ENCODE results near the gene ANKRD12.

The ANKRD12 gene

GRCh38 chr18:9106800-9107584, 29.6 kb upstream of the ANKRD12 start:
- no peak overlapping the region for H3K23ac ChIP-seq (ENCODE audit: low read depth, low read length, poor library complexity)
- H3K14ac ChIP-seq (ENCODE audit: low read length), result no peak overlapping the region
- no peaks in the 10 kb centered on the region for H3K27me3 ChIP-seq (ENCODE audit: control insufficient read depth in 3 of 3, insufficient read depth in 3 of 3, low read depth in 1 of 3, low read length in 3 of 3)
- no peak overlapping the region for H3K27ac ChIP-seq (replicated peaks; ENCODE audit: low read length)
- WGBS, 2 donors (ENCODE audit: extremely low coverage in 2 of 2, insufficient read length in 2 of 2, insufficient replicate concordance in 1 of 2), result no CpG with 5 or more reads among the region's 4 CpGs
- H2BK5ac ChIP-seq (ENCODE audit: low read length), result no peak overlapping the region
- peaks cover 1 to 71% of the 10 kb centered on the region in 2 donors for H3K36me3 ChIP-seq (replicated peaks in 1 of 2; ENCODE audit: control insufficient read depth in 2 of 2, insufficient read depth in 2 of 2, low read length in 2 of 2)
- no peak overlapping the region for H2BK12ac ChIP-seq (ENCODE audit: low read length)
- no peak overlapping the region for H3K18ac ChIP-seq (ENCODE audit: low read length)
- H3K79me1 ChIP-seq (ENCODE audit: low read depth, low read length), result no peaks in the 10 kb centered on the region
- no peak overlapping the region for H3K4ac ChIP-seq (ENCODE audit: low read length)
- DNase-seq (ENCODE audit: low spot score), result no peak
- H4K91ac ChIP-seq (ENCODE audit: low read depth, low read length, poor library complexity), result no peak overlapping the region
- H4K8ac ChIP-seq (ENCODE audit: low read depth, low read length), result no peak overlapping the region
- no peak overlapping the region for H3K4me2 ChIP-seq (ENCODE audit: insufficient read depth, low read length, poor library complexity, severe bottlenecking)
- H2AFZ ChIP-seq (ENCODE audit: low read length), result no peak overlapping the region
- no peak overlapping the region for H3K4me3 ChIP-seq (ENCODE audit: low read length in 2 of 2)
- peaks cover 0 to 5% of the 10 kb centered on the region in 2 donors for H3K9me3 ChIP-seq (replicated peaks in 1 of 2; ENCODE audit: control insufficient read depth in 2 of 2, insufficient read depth in 1 of 2, low read depth in 1 of 2, low read length in 2 of 2)
- H2AK5ac ChIP-seq (ENCODE audit: low read depth, low read length), result no peak overlapping the region
- H3K4me1 ChIP-seq (ENCODE audit: control insufficient read depth in 2 of 2, insufficient read depth in 1 of 2, low read depth in 1 of 2, low read length in 2 of 2), result peaks cover 6 to 25% of the 10 kb centered on the region in 2 donors
- H2BK120ac ChIP-seq (ENCODE audit: low read depth, low read length), result no peak overlapping the region
- H2BK15ac ChIP-seq (ENCODE audit: low read length), result no peak overlapping the region
- no peak overlapping the region for H3K9ac ChIP-seq (ENCODE audit: low read depth, low read length, poor library complexity)

- DNase-seq (ENCODE audit: low spot score), result no peak
- Histone ChIP-seq H3K27me3 (ENCODE audit: control insufficient read depth in 3 of 3, insufficient read depth in 3 of 3, low read depth in 1 of 3, low read length in 3 of 3) (no peaks in the 10 kb centered on the region), H3K27ac (replicated peaks; ENCODE audit: low read length) (no peak overlapping the region), H3K4ac (ENCODE audit: low read length) (no peak overlapping the region), H2BK5ac (ENCODE audit: low read length) (no peak overlapping the region), H3K23ac (ENCODE audit: low read depth, low read length, poor library complexity) (no peak overlapping the region), H2BK12ac (ENCODE audit: low read length) (no peak overlapping the region), H3K9me3 (replicated peaks in 1 of 2; ENCODE audit: control insufficient read depth in 2 of 2, insufficient read depth in 1 of 2, low read depth in 1 of 2, low read length in 2 of 2) (peaks cover 0 to 5% of the 10 kb centered on the region in 2 donors), H2AFZ (ENCODE audit: low read length) (no peak overlapping the region), H4K91ac (ENCODE audit: low read depth, low read length, poor library complexity) (no peak overlapping the region), H3K4me1 (ENCODE audit: control insufficient read depth in 2 of 2, insufficient read depth in 1 of 2, low read depth in 1 of 2, low read length in 2 of 2) (peaks cover 6 to 25% of the 10 kb centered on the region in 2 donors), H3K14ac (ENCODE audit: low read length) (no peak overlapping the region), H2BK15ac (ENCODE audit: low read length) (no peak overlapping the region), H3K79me1 (ENCODE audit: low read depth, low read length) (no peaks in the 10 kb centered on the region), H3K9ac (ENCODE audit: low read depth, low read length, poor library complexity) (no peak overlapping the region), H4K8ac (ENCODE audit: low read depth, low read length) (no peak overlapping the region), H2AK5ac (ENCODE audit: low read depth, low read length) (no peak overlapping the region), H3K4me3 (ENCODE audit: low read length in 2 of 2) (no peak overlapping the region), H3K36me3 (replicated peaks in 1 of 2; ENCODE audit: control insufficient read depth in 2 of 2, insufficient read depth in 2 of 2, low read length in 2 of 2) (peaks cover 1 to 89% of the 10 kb centered on the region in 2 donors), H2BK120ac (ENCODE audit: low read depth, low read length) (no peak overlapping the region), H3K4me2 (ENCODE audit: insufficient read depth, low read length, poor library complexity, severe bottlenecking) (no peak overlapping the region), H3K18ac (ENCODE audit: low read length) (no peak overlapping the region)
- WGBS, 2 donors (ENCODE audit: extremely low coverage in 2 of 2, insufficient read length in 2 of 2, insufficient replicate concordance in 1 of 2), result no CpG with 5 or more reads among the region's 2 CpGs
These were observed 27.7 kb upstream of the ANKRD12 start for GRCh38 chr18:9108911-9109310.

- no peak overlapping the region for H4K8ac ChIP-seq (ENCODE audit: low read depth, low read length)
- no peaks in the 10 kb centered on the region for H3K79me1 ChIP-seq (ENCODE audit: low read depth, low read length)
- H3K36me3 ChIP-seq (replicated peaks in 1 of 2; ENCODE audit: control insufficient read depth in 2 of 2, insufficient read depth in 2 of 2, low read length in 2 of 2), result peaks cover 1 to 85% of the 10 kb centered on the region in 2 donors
- DNase-seq (ENCODE audit: low spot score), result no peak
- peaks cover 0 to 5% of the 10 kb centered on the region in 2 donors for H3K9me3 ChIP-seq (replicated peaks in 1 of 2; ENCODE audit: control insufficient read depth in 2 of 2, insufficient read depth in 1 of 2, low read depth in 1 of 2, low read length in 2 of 2)
- no peak overlapping the region for H2BK120ac ChIP-seq (ENCODE audit: low read depth, low read length)
- no peak overlapping the region for H3K4ac ChIP-seq (ENCODE audit: low read length)
- H3K23ac ChIP-seq (ENCODE audit: low read depth, low read length, poor library complexity), result no peak overlapping the region
- H2AK5ac ChIP-seq (ENCODE audit: low read depth, low read length), result no peak overlapping the region
- H3K4me2 ChIP-seq (ENCODE audit: insufficient read depth, low read length, poor library complexity, severe bottlenecking), result no peak overlapping the region
- no CpG with 5 or more reads among the region's 4 CpGs for WGBS, 2 donors (ENCODE audit: extremely low coverage in 2 of 2, insufficient read length in 2 of 2, insufficient replicate concordance in 1 of 2)
- no peak overlapping the region for H2BK5ac ChIP-seq (ENCODE audit: low read length)
- no peak overlapping the region for H2BK15ac ChIP-seq (ENCODE audit: low read length)
- peaks cover 6 to 19% of the 10 kb centered on the region in 2 donors for H3K4me1 ChIP-seq (ENCODE audit: control insufficient read depth in 2 of 2, insufficient read depth in 1 of 2, low read depth in 1 of 2, low read length in 2 of 2)
- H3K27me3 ChIP-seq (ENCODE audit: control insufficient read depth in 3 of 3, insufficient read depth in 3 of 3, low read depth in 1 of 3, low read length in 3 of 3), result no peaks in the 10 kb centered on the region
- H3K9ac ChIP-seq (ENCODE audit: low read depth, low read length, poor library complexity), result no peak overlapping the region
- no peak overlapping the region for H4K91ac ChIP-seq (ENCODE audit: low read depth, low read length, poor library complexity)
- no peak overlapping the region for H3K18ac ChIP-seq (ENCODE audit: low read length)
- H3K4me3 ChIP-seq (ENCODE audit: low read length in 2 of 2), result no peak overlapping the region
- H3K27ac ChIP-seq (replicated peaks; ENCODE audit: low read length), result no peak overlapping the region
- no peak overlapping the region for H3K14ac ChIP-seq (ENCODE audit: low read length)
- H2BK12ac ChIP-seq (ENCODE audit: low read length), result no peak overlapping the region
- H2AFZ ChIP-seq (ENCODE audit: low read length), result no peak overlapping the region
These were observed 27.1 kb upstream of the ANKRD12 start for GRCh38 chr18:9109523-9109922.

GRCh38 chr18:9113468-9114149, 23.0 kb upstream of the ANKRD12 start:
- H3K4me1 ChIP-seq (ENCODE audit: control insufficient read depth in 2 of 2, insufficient read depth in 1 of 2, low read depth in 1 of 2, low read length in 2 of 2), result peaks cover 0 to 3% of the 10 kb centered on the region in 2 donors
- H3K14ac ChIP-seq (ENCODE audit: low read length), result no peak overlapping the region
- WGBS, 2 donors (ENCODE audit: extremely low coverage in 2 of 2, insufficient read length in 2 of 2, insufficient replicate concordance in 1 of 2), result no CpG with 5 or more reads among the region's 7 CpGs
- H3K23ac ChIP-seq (ENCODE audit: low read depth, low read length, poor library complexity), result no peak overlapping the region
- no peak overlapping the region for H3K4me2 ChIP-seq (ENCODE audit: insufficient read depth, low read length, poor library complexity, severe bottlenecking)
- no peak for DNase-seq (ENCODE audit: low spot score)
- no peak overlapping the region for H3K9ac ChIP-seq (ENCODE audit: low read depth, low read length, poor library complexity)
- no peak overlapping the region for H2BK15ac ChIP-seq (ENCODE audit: low read length)
- no peak overlapping the region for H4K8ac ChIP-seq (ENCODE audit: low read depth, low read length)
- H3K9me3 ChIP-seq (replicated peaks in 1 of 2; ENCODE audit: control insufficient read depth in 2 of 2, insufficient read depth in 1 of 2, low read depth in 1 of 2, low read length in 2 of 2), result peaks cover 0 to 5% of the 10 kb centered on the region in 2 donors
- no peak overlapping the region for H2BK12ac ChIP-seq (ENCODE audit: low read length)
- H3K4ac ChIP-seq (ENCODE audit: low read length), result no peak overlapping the region
- peaks cover 0 to 91% of the 10 kb centered on the region in 2 donors for H3K36me3 ChIP-seq (replicated peaks in 1 of 2; ENCODE audit: control insufficient read depth in 2 of 2, insufficient read depth in 2 of 2, low read length in 2 of 2)
- H2BK5ac ChIP-seq (ENCODE audit: low read length), result no peak overlapping the region
- H3K18ac ChIP-seq (ENCODE audit: low read length), result no peak overlapping the region
- H2AFZ ChIP-seq (ENCODE audit: low read length), result no peak overlapping the region
- H3K4me3 ChIP-seq (ENCODE audit: low read length in 2 of 2), result no peak overlapping the region
- no peaks in the 10 kb centered on the region for H3K79me1 ChIP-seq (ENCODE audit: low read depth, low read length)
- no peak overlapping the region for H2BK120ac ChIP-seq (ENCODE audit: low read depth, low read length)
- H4K91ac ChIP-seq (ENCODE audit: low read depth, low read length, poor library complexity), result no peak overlapping the region
- H3K27me3 ChIP-seq (ENCODE audit: control insufficient read depth in 3 of 3, insufficient read depth in 3 of 3, low read depth in 1 of 3, low read length in 3 of 3), result no peaks in the 10 kb centered on the region
- H3K27ac ChIP-seq (replicated peaks; ENCODE audit: low read length), result no peak overlapping the region
- no peak overlapping the region for H2AK5ac ChIP-seq (ENCODE audit: low read depth, low read length)

Measured in neuronal stem cell (in vitro differentiated cells).